ENCODE results near the gene PSMD9.

GRCh38 chr12:121858662-121859572 is 29.7 kb upstream of the PSMD9 start, which contains the start of gene HPD:
- TF ChIP-seq GABPA (IDR thresholded peaks at IDR 0.05; ENCODE audit: low read depth) = no peak
- TF ChIP-seq CTCF (IDR thresholded peaks at IDR 0.05; ENCODE audit: insufficient read depth, low read length) = no peak
